ENCODE data around the gene RNF223. TPM values are rescaled to one million over a fixed set of nuclear protein-coding genes. Genes with fewer than 3 reads are reported as not detected.

The RNF223 gene
- total and polyA plus RNA-seq, 4 donors = 0.14 TPM; not detected in 3

DNA sequence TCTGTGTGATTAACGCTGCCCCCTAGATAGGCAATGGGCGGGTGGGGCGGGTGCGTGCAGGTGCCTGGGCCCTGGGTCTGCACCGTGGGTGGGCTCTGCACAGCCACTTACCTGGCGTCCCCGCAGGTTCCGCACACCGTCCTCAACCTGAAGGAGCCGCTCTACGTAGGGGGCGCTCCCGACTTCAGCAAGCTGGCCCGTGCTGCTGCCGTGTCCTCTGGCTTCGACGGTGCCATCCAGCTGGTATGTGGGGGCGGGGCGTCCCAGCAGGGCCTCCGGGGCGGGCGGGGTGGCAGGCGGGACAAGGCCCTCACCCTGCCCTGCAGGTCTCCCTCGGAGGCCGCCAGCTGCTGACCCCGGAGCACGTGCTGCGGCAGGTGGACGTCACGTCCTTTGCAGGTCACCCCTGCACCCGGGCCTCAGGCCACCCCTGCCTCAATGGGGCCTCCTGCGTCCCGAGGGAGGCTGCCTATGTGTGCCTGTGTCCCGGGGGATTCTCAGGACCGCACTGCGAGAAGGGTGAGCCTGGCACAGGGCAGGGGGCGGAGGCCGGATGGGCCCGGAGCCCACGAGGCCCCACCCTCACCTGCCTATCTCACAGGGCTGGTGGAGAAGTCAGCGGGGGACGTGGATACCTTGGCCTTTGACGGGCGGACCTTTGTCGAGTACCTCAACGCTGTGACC, 22.8 kb downstream of the RNF223 start (continued):
- TF ChIP-seq REST (IDR thresholded peaks at IDR 0.05) = no peak

- WGBS = 91% methylated on average over 32 of the region's 32 CpGs
- Histone ChIP-seq H3K27ac (ENCODE audit: low read depth in 1 of 2, low read length in 2 of 2) (no peak overlapping the region), H3K4me3 (ENCODE audit: low read depth in 1 of 3, low read length in 3 of 3) (no peak overlapping the region), H3K36me3 (ENCODE audit: control insufficient read depth in 4 of 4, insufficient read depth in 3 of 4, low read depth in 1 of 4, low read length in 3 of 4) (peaks cover 0 to 26% (median 5%) of the 10 kb centered on the region in 4 donors), H3K9me3 (ENCODE audit: control insufficient read depth in 4 of 4, low read length in 3 of 4) (no peaks in the 10 kb centered on the region), H3K9ac (ENCODE audit: low read depth in 1 of 2, low read length in 2 of 2) (no peak overlapping the region), H3K27me3 (ENCODE audit: control insufficient read depth in 4 of 4, insufficient read depth in 4 of 4, low read length in 3 of 4) (no peaks in the 10 kb centered on the region), H3K4me1 (ENCODE audit: control insufficient read depth in 4 of 4, insufficient read depth in 4 of 4, low read length in 3 of 4) (no peaks in the 10 kb centered on the region)
- DNase-seq (ENCODE audit: low spot score) = no peak
- TF ChIP-seq GABPA (IDR thresholded peaks at IDR 0.05 in 1 of 2, conservative IDR thresholded peaks at IDR 0.05 in 1 of 2) (no peak), YY1 (IDR thresholded peaks at IDR 0.05) (no peak), RAD21 (IDR thresholded peaks at IDR 0.05) (no peak), ATF3 (IDR thresholded peaks at IDR 0.05) (no peak), HNF4G (IDR thresholded peaks at IDR 0.05) (no peak), NR2F2 (IDR thresholded peaks at IDR 0.05) (no peak), FOXA1 (IDR thresholded peaks at IDR 0.05) (no peak), ZBTB33 (IDR thresholded peaks at IDR 0.05) (no peak)
Measured at GRCh38 chr1:1050577-1051052, 23.5 kb downstream of the RNF223 start.

DNA sequence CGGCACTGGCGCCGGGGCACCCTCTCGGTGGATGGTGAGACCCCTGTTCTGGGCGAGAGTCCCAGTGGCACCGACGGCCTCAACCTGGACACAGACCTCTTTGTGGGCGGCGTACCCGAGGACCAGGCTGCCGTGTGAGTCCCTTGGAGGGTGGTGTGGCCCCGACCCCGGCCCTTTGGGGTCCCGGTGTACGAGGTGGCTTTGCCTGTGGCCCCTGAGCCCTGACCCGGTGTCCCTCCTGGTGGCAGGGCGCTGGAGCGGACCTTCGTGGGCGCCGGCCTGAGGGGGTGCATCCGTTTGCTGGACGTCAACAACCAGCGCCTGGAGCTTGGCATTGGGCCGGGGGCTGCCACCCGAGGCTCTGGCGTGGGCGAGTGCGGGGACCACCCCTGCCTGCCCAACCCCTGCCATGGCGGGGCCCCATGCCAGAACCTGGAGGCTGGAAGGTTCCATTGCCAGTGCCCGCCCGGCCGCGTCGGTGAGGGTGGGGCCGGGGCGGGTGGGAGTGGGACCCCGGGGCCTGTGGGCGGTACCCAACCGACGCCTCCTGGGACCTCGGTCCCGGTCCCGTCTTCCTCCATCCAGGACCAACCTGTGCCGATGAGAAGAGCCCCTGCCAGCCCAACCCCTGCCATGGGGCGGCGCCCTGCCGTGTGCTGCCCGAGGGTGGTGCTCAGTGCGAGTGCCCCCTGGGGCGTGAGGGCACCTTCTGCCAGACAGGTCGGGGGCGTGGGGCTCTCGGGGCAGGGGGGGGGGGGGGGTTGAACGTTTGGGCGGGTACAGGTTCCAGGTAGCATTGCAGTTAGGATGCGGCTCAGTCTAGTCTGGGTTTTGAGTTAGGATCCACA, 24.6 kb downstream of the RNF223 start:
- Histone ChIP-seq H3K4me1 (ENCODE audit: control insufficient read depth in 4 of 4, insufficient read depth in 4 of 4, low read length in 3 of 4) (no peaks in the 10 kb centered on the region), H3K36me3 (ENCODE audit: control insufficient read depth in 4 of 4, insufficient read depth in 3 of 4, low read depth in 1 of 4, low read length in 3 of 4) (peaks cover 0 to 35% (median 6%) of the 10 kb centered on the region in 4 donors), H3K9me3 (ENCODE audit: control insufficient read depth in 4 of 4, low read length in 3 of 4) (no peaks in the 10 kb centered on the region), H3K27ac (ENCODE audit: low read depth in 1 of 2, low read length in 2 of 2) (no peak overlapping the region), H3K9ac (ENCODE audit: low read depth in 1 of 2, low read length in 2 of 2) (no peak overlapping the region), H3K27me3 (ENCODE audit: control insufficient read depth in 4 of 4, insufficient read depth in 4 of 4, low read length in 3 of 4) (no peaks in the 10 kb centered on the region), H3K4me3 (ENCODE audit: low read depth in 1 of 3, low read length in 3 of 3) (no peak overlapping the region)
- WGBS = 93% methylated on average over 57 of the region's 57 CpGs
- DNase-seq (ENCODE audit: low spot score) = no peak
- no peak for TF ChIP-seq REST (IDR thresholded peaks at IDR 0.05)
- no peak for TF ChIP-seq SP1 (IDR thresholded peaks at IDR 0.05)
- no peak for TF ChIP-seq JUND (IDR thresholded peaks at IDR 0.05)
- TF ChIP-seq NR2F2 (IDR thresholded peaks at IDR 0.05) = no peak
- TF ChIP-seq FOXA2 (IDR thresholded peaks at IDR 0.05) = no peak
- TF ChIP-seq GABPA (IDR thresholded peaks at IDR 0.05 in 1 of 2, conservative IDR thresholded peaks at IDR 0.05 in 1 of 2) = no peak
- TF ChIP-seq MAX (IDR thresholded peaks at IDR 0.05) = no peak
- no peak for TF ChIP-seq RXRA (IDR thresholded peaks at IDR 0.05)
- no peak for TF ChIP-seq FOXA1 (IDR thresholded peaks at IDR 0.05)
- no peak for TF ChIP-seq TAF1 (conservative IDR thresholded peaks at IDR 0.05)
- TF ChIP-seq EGR1 (IDR thresholded peaks at IDR 0.05; ENCODE audit: low read depth in 2 of 2) = no peak
- no peak for TF ChIP-seq HNF4A (conservative IDR thresholded peaks at IDR 0.05)

Data from liver (tissue), 9 donors.